Endothelial cell (in vitro differentiated cells): ENCODE data around the gene DISP3. TPM values are rescaled to one million over a fixed set of nuclear protein-coding genes. Genes with fewer than 3 reads are reported as not detected.

Experiments used
- DNase-seq: peaks from one replicate; pipeline ENCODE4 v3.0.0; 2021; ENCODE audit warnings: low spot score
- H3K27ac Mint-ChIP-seq: one replicate; pipeline ENCODE4 v1.8.0; 2021; ENCODE audit warnings: mixed read lengths, inconsistent platforms; ENCODE audit not compliant: unreplicated experiment
- H3K27me3 Mint-ChIP-seq: one replicate; pipeline ENCODE4 v1.8.0; 2021; ENCODE audit warnings: mild to moderate bottlenecking, moderate library complexity, mixed read lengths, inconsistent platforms; ENCODE audit not compliant: unreplicated experiment
- H3K36me3 Mint-ChIP-seq: one replicate; pipeline ENCODE4 v1.8.0; 2021; ENCODE audit warnings: mild to moderate bottlenecking, low read depth, mixed read lengths, inconsistent platforms; ENCODE audit not compliant: unreplicated experiment
- H3K4me1 Mint-ChIP-seq: one replicate; pipeline ENCODE4 v1.8.0; 2021; ENCODE audit warnings: mild to moderate bottlenecking, mixed read lengths, inconsistent platforms; ENCODE audit not compliant: unreplicated experiment
- H3K4me3 Mint-ChIP-seq: one replicate; pipeline ENCODE4 v1.8.0; 2021; ENCODE audit warnings: mild to moderate bottlenecking, mixed read lengths, inconsistent platforms; ENCODE audit not compliant: unreplicated experiment
- H3K9me3 Mint-ChIP-seq: one replicate; pipeline ENCODE4 v1.8.0; 2021; ENCODE audit warnings: mixed read lengths, inconsistent platforms; ENCODE audit not compliant: unreplicated experiment
- CTCF ChIP-seq: fragments of 200-600 bp; sonication (generic); IDR thresholded peaks from one replicate; pipeline ENCODE4 v1.5.0; 2021; ENCODE audit warnings: antibody characterized with exemption; ENCODE audit not compliant: unreplicated experiment
- total RNA-seq: library from RNA; stranded (reverse); fragmentation: NEBNext Ultra II Directional; extraction: Animal tissue kit (Norgen Biotek cat#: 25700); gene quantifications from one replicate; pipeline ENCODE4 v1.2.1, GENCODE V29; 2021; ENCODE audit not compliant: unreplicated experiment

The DISP3 gene
- total RNA-seq, 1 donor from 2014 or later, result 1.6 TPM

- TF ChIP-seq CTCF, result no peak
- Mint-ChIP-seq H3K4me1 (peaks cover 3% of the 10 kb centered on the region), H3K4me3 (no peak overlapping the region), H3K9me3 (no peaks in the 10 kb centered on the region), H3K36me3 (peaks cover 2% of the 10 kb centered on the region), H3K27ac (no peak overlapping the region), H3K27me3 (peaks cover 9% of the 10 kb centered on the region)
- no peak for DNase-seq
These were observed 39.2 kb downstream of the DISP3 start for GRCh38 chr1:11518016-11518701.

DNA sequence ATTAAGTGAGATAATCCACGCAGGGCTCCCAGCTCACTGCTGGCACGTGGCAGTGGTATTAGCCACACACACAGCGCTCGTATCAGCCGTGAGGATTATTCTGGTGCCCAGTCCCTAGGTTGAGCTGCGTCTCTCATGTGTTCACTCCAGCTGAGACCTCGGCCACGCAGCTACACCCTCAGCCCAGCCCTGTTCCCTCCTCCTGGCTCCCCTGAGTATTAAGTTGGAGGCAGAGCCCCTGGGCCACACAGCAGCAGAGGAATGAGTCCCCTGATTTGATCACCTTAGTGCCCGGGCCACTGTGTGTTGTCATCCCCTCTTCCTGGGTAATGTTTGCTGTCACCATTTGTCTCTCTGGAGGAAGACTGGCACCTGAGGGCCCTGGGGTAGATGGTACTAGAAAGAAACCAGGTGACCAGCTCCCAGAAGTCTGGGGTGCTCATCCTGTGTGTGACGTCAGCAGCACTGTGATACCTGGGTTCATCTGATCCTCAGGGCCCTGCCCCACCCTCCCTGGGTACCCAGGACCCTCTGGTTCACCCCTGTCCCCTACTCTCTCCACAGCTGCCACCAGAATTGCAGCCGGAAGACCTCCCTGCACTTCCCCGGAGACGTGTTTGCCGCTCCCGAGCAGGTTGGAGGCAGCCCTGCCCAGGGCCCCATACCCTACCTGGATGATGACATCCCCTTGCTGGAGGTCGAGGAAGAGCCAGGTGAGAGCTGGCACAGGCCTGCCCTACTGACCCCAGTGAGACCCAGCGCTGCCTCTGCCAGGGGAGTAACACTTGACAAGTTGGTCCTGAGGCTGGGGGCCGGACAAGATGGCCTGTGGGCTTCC, 40.1 kb downstream of the DISP3 start:
- Mint-ChIP-seq H3K4me3 (no peak overlapping the region), H3K27ac (no peak overlapping the region), H3K27me3 (peaks cover 10% of the 10 kb centered on the region), H3K4me1 (peaks cover 3% of the 10 kb centered on the region), H3K9me3 (no peaks in the 10 kb centered on the region), H3K36me3 (peaks cover 4% of the 10 kb centered on the region)
- DNase-seq, result no peak
- no peak for TF ChIP-seq CTCF

DNA sequence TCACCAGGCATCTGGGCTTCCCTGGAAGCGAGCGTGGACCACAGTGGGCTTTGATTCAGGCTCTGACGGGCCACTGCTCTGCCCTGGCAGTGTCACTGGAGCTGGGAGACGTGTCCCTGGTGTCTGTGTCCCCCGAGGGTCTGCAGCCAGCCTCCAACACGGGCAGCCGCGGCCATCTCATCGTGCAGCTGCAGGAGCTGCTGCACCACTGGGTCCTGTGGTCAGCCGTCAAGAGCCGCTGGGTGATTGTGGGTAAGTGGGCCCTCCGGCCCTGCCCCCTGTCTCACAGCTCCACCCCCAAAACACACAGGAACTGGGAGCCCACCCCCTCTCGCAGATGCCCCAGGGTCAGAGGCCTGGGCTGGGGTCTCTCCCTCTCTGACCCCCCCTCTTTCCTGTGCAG, 40.7 kb downstream of the DISP3 start:
- H3K27me3 Mint-ChIP-seq, result peaks cover 10% of the 10 kb centered on the region
- H3K9me3 Mint-ChIP-seq, result no peaks in the 10 kb centered on the region
- no peak overlapping the region for H3K27ac Mint-ChIP-seq
- DNase-seq, result no peak
- TF ChIP-seq CTCF, result no peak
- H3K4me3 Mint-ChIP-seq, result no peak overlapping the region
- peaks cover 4% of the 10 kb centered on the region for H3K36me3 Mint-ChIP-seq
- H3K4me1 Mint-ChIP-seq, result peaks cover 3% of the 10 kb centered on the region

GRCh38 chr1:11520531-11521233, 41.7 kb downstream of the DISP3 start:
- peaks cover 3% of the 10 kb centered on the region for H3K4me1 Mint-ChIP-seq
- TF ChIP-seq CTCF, result no peak
- no peak overlapping the region for H3K27ac Mint-ChIP-seq
- no peaks in the 10 kb centered on the region for H3K9me3 Mint-ChIP-seq
- peaks cover 12% of the 10 kb centered on the region for H3K27me3 Mint-ChIP-seq
- DNase-seq, result no peak
- H3K4me3 Mint-ChIP-seq, result no peak overlapping the region
- peaks cover 4% of the 10 kb centered on the region for H3K36me3 Mint-ChIP-seq
